HL-60 (cell line): Measurements from ENCODE around the gene SERPINA5.

Experiments
- CTCF ChIP-seq: IDR thresholded peaks from one replicate; pipeline ENCODE4 v1.5.1; 2011; ENCODE audit warnings: low read length, control low read depth, inconsistent platforms; ENCODE audit not compliant: insufficient read depth
- REST ChIP-seq: IDR thresholded peaks from 2 replicates; pipeline ENCODE4 v1.6.1; 2012; ENCODE audit warnings: low read depth; ENCODE audit not compliant: insufficient replicate concordance

- TF ChIP-seq CTCF (no peak), REST (no peak)
These were observed 33.5 kb upstream of the SERPINA5 start for GRCh38 chr14:94547726-94548125.
